Anterior cingulate cortex (tissue), 58 donors: ENCODE data around the gene CHST4.
"Not testable (repeated sequence)": the region's sequence is repeated elsewhere in the genome, so short reads cannot be mapped to it uniquely, and the experiment has no call there.

ENCODE experiments used
- DNase-seq, 58 donors: peaks; one replicate each; lab custom pipeline; 2025; lab: John Stamatoyannopoulos, UW

CHST4 gene

GRCh38 chr16:71567931-71568330 lies 41.7 kb downstream of the CHST4 start:
- DNase-seq, result no peak

GRCh38 chr16:71568551-71568950 lies 42.3 kb downstream of the CHST4 start:
- DNase-seq, result no peak

- DNase-seq, result no peak
These were observed 43.4 kb downstream of the CHST4 start for GRCh38 chr16:71569621-71570020.

- no peak for DNase-seq
These were observed 43.9 kb downstream of the CHST4 start for GRCh38 chr16:71570144-71570543.

- DNase-seq, result no peak
These were observed 46.4 kb downstream of the CHST4 start for GRCh38 chr16:71572497-71573116.

- no peak for DNase-seq
These were observed 47.3 kb downstream of the CHST4 start for GRCh38 chr16:71573387-71574094.

GRCh38 chr16:71574702-71575101 lies 48.5 kb downstream of the CHST4 start:
- DNase-seq, result no peak

- no peak for DNase-seq
These were observed 50.7 kb downstream of the CHST4 start, which contains the start of gene TAT for GRCh38 chr16:71576971-71577370. TAT (minus strand) TSS chr16:71577092; CDS start chr16:71576415, 677 bp downstream.

- not testable (repeated sequence) for DNase-seq
These were observed 56.3 kb downstream of the CHST4 start for GRCh38 chr16:71582553-71582848.

- no peak for DNase-seq
These were observed 58.5 kb downstream of the CHST4 start for GRCh38 chr16:71584543-71585317.

- DNase-seq, result no peak
These were observed 59.1 kb downstream of the CHST4 start for GRCh38 chr16:71585318-71585703.
